ENCODE data around the gene TRIM27. TPM values are rescaled to one million over a fixed set of nuclear protein-coding genes. Genes with fewer than 3 reads are reported as not detected.

The TRIM27 gene
- total RNA-seq, 1 donor from 2014 or later, result 49.9 TPM

- peak overlapping the region; percentile 64 for H3K4me3 ChIP-seq
- no peak for TF ChIP-seq CTCF (IDR thresholded peaks at IDR 0.05)
Observed at GRCh38 chr6:28943557-28944411, 20.0 kb upstream of the TRIM27 start.

GRCh38 chr6:28943223-28943556 lies 19.4 kb upstream of the TRIM27 start:
- peak overlapping the region; percentile 64 for H3K4me3 ChIP-seq
- intact Hi-C loops (cut with DNase I), result no loop called here

More at GRCh38 chr6:28943557-28944411, 20.0 kb upstream of the TRIM27 start:
- ATAC-seq (peak; percentile 72), DNase-seq (peak; percentile 87)
- Histone ChIP-seq H3K27ac (peak overlapping the region; percentile 76), H3K9me3 (no peaks in the 10 kb centered on the region), H3K4me1 (peaks cover 12% of the 10 kb centered on the region), H3K27me3 (no peaks in the 10 kb centered on the region), H3K36me3 (no peaks in the 10 kb centered on the region)
- intact Hi-C loops (cut with DNase I), result no loop called here

GRCh38 chr6:28941684-28942448 lies 18.1 kb upstream of the TRIM27 start:
- no peak for TF ChIP-seq CTCF (IDR thresholded peaks at IDR 0.05)
- Histone ChIP-seq H3K36me3 (no peaks in the 10 kb centered on the region), H3K27me3 (no peaks in the 10 kb centered on the region), H3K4me3 (peak overlapping the region; percentile 65), H3K27ac (peak overlapping the region; percentile 77), H3K9me3 (no peaks in the 10 kb centered on the region), H3K4me1 (peaks cover 12% of the 10 kb centered on the region)
- ATAC-seq (no peak), DNase-seq (no peak)
- intact Hi-C loops (cut with DNase I), result no loop called here

More at GRCh38 chr6:28943223-28943556, 19.4 kb upstream of the TRIM27 start:
- ATAC-seq (no peak), DNase-seq (no peak)
- no peak for TF ChIP-seq CTCF (IDR thresholded peaks at IDR 0.05)
- H3K9me3 ChIP-seq, result no peaks in the 10 kb centered on the region
- H3K4me1 ChIP-seq, result peaks cover 12% of the 10 kb centered on the region
- no peak overlapping the region for H3K27ac ChIP-seq
- no peaks in the 10 kb centered on the region for H3K27me3 ChIP-seq
- no peaks in the 10 kb centered on the region for H3K36me3 ChIP-seq

GRCh38 chr6:28940858-28941683 lies 17.3 kb upstream of the TRIM27 start:
- intact Hi-C loops (cut with DNase I), result no loop called here

More at GRCh38 chr6:28940858-28941683, 17.3 kb upstream of the TRIM27 start:
- no peaks in the 10 kb centered on the region for H3K9me3 ChIP-seq
- no peaks in the 10 kb centered on the region for H3K27me3 ChIP-seq
- DNase-seq, result no peak
- peak overlapping the region; percentile 77 for H3K27ac ChIP-seq
- no peaks in the 10 kb centered on the region for H3K36me3 ChIP-seq
- H3K4me1 ChIP-seq, result peaks cover 12% of the 10 kb centered on the region
- ATAC-seq, result peak; percentile 81
- no peak for TF ChIP-seq CTCF (IDR thresholded peaks at IDR 0.05)
- peak overlapping the region; percentile 65 for H3K4me3 ChIP-seq
